Measurements from ENCODE around the gene MAD1L1.

MAD1L1 gene

DNA sequence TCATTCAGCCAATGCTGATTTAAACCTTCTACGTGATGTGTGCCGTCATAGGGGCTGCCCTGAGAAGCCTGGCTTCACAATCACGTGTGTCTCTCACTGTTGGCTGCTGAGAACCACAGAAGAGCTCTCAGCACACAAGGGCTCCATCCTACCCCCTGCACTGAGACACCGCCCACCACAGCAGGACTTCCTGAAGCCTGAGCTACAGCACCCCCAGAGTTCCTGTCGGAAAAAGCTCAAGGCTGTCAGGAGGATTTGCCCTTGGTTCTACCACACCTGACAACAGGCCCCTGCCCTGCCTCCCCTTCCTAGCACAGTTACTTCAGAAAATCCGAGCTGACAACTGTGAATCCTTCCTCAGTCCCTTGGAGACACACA lies 191.9 kb downstream of the MAD1L1 start:
- TF ChIP-seq GATA3 (IDR thresholded peaks at IDR 0.05; ENCODE audit: low read depth, low read length) (no peak), GATA2 (IDR thresholded peaks at IDR 0.05; ENCODE audit: low read depth, low read length) (no peak)

DNA sequence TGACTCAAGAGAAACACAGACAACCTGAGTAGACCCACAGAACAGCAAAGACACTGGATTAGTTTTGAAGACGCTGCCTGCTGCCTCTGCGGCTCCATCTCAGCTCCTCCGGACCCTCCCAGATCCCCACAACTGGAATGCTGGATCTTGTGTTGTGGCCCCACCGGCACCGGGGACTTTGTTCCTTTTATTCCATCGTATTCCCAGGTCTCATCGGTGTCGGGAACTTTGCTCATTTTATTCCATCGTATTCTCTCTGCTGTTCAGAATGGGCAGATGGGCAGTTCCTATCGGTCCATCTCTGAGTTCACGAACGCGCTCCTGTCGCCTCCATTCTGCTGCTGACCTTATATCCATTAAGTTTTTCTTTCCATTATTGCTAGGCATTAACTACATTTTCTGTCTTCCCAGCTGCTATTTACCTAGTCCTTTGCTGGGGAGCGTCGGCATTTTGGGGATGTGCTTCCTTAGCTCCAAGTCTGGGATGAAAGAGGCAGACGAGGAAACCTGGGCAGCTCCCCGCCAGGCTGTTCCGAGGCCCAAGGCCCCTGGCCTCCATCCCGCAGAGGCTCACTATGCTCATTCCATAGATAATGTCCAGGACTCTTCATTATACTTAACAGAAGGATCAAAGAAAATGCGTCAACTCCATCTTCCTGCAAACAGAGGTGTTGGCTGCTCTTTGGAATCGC lies 192.4 kb downstream of the MAD1L1 start:
- TF ChIP-seq GATA3 (IDR thresholded peaks at IDR 0.05; ENCODE audit: low read depth, low read length) (no peak), GATA2 (IDR thresholded peaks at IDR 0.05; ENCODE audit: low read depth, low read length) (no peak)

GRCh38 chr7:2038931-2039728 lies 193.6 kb downstream of the MAD1L1 start:
- TF ChIP-seq GATA3 (IDR thresholded peaks at IDR 0.05; ENCODE audit: low read depth, low read length): no peak
- TF ChIP-seq GATA2 (IDR thresholded peaks at IDR 0.05; ENCODE audit: low read depth, low read length): no peak

- no peak for TF ChIP-seq GATA2 (IDR thresholded peaks at IDR 0.05; ENCODE audit: low read depth, low read length)
- no peak for TF ChIP-seq GATA3 (IDR thresholded peaks at IDR 0.05; ENCODE audit: low read depth, low read length)
Observed at GRCh38 chr7:2037808-2038522, 194.8 kb downstream of the MAD1L1 start.

DNA sequence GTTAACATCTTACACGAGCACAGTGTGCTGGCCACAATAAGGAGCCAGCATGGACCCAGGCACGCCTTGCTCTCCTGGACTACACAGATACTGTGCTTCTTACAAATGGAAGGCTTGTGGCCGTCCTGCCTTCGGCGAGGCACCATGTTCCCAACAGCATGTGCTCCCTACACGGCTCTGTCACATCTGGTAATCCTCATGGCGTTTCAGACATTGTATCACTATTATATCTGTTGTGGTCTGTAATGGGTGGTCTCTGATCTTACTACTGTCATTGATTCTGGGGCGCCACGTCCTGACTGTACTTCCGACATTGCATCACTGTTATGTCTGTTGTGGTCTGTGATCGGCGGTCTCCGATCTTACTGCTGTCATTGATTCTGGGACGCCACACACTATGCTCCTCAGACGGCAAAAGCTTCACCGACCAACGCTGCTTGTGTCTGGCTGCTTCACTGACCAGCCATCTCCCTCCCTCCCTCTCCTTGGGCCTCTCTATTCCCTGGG lies 195.4 kb downstream of the MAD1L1 start:
- TF ChIP-seq GATA2 (IDR thresholded peaks at IDR 0.05; ENCODE audit: low read depth, low read length) (no peak), GATA3 (IDR thresholded peaks at IDR 0.05; ENCODE audit: low read depth, low read length) (no peak)

- TF ChIP-seq GATA3 (IDR thresholded peaks at IDR 0.05; ENCODE audit: low read depth, low read length): no peak
Observed at GRCh38 chr7:2036786-2037185, 196.0 kb downstream of the MAD1L1 start.

- TF ChIP-seq GATA3 (IDR thresholded peaks at IDR 0.05; ENCODE audit: low read depth, low read length) (no peak), GATA2 (IDR thresholded peaks at IDR 0.05; ENCODE audit: low read depth, low read length) (no peak)
Observed at GRCh38 chr7:2034291-2035201, 198.2 kb downstream of the MAD1L1 start.

DNA sequence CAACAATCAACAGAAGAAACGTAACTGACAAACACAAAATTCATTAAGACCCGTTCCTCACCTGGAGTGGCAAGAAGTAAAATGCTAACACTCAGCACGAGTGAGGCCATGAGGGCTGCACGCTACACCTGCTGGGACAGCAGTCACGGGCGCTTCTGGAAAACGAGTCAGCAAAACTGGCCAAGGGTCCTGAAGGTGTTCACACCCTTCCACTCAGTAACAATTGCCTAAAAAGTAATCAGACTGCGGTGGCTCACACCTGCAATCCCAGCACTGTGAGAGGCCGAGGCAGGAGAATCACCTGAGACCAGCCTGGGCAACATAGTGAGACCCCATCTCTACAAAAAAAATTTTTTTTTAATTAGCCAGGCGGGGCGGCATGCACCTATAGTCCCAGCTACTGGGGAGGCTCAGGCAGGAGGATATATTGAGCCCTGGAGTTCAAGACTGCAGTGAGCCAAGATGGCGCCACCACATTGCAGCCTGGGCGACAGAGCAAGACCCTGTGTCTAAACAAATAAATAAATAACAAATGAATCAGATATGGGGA lies 199.1 kb downstream of the MAD1L1 start:
- TF ChIP-seq GATA3 (IDR thresholded peaks at IDR 0.05; ENCODE audit: low read depth, low read length) (no peak), GATA2 (IDR thresholded peaks at IDR 0.05; ENCODE audit: low read depth, low read length) (no peak)

- no peak for TF ChIP-seq GATA2 (IDR thresholded peaks at IDR 0.05; ENCODE audit: low read depth, low read length)
- no peak for TF ChIP-seq GATA3 (IDR thresholded peaks at IDR 0.05; ENCODE audit: low read depth, low read length)
Observed at GRCh38 chr7:2032876-2033407, 199.8 kb downstream of the MAD1L1 start.

DNA sequence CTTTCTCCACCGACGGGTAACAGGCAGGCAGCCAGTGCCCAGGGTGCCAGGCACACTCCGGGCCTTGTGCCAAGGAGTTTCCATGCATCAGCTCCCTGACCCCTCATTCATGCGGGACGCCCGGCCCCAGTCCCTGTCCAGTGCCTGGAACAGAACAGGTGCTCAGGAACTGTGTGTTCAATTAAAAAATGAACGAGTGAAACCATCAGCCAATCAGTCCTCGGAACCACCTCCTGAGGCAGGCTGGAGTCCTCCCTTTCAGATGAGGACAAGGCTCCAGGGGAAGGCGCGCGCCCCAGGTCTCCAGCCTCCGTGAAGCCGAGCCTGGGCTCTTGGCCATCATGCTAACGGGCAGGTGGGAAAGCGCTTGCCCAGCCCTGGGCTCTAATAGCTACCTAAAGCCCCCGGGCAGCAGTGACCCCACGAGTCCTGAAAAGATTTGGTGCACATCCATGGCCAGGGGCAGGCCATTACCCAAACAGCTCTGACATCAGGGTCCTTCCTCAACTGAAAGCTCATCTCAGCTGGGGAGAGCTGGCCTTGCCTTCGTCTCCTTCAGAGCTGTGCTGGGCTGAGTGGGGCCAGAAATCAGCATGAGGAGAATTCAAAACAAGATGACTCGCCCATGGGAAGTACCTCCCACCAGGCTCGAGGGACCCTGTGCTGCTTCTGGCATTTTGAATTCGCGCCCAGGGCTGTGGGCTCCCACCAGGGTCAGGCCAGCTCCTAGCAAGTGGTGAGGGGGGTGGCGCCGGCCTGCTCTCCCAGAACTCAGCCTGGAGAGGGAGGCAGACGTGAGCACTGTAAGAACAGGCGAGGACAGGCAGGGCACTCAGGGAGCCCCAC lies 200.5 kb downstream of the MAD1L1 start:
- no peak for TF ChIP-seq GATA2 (IDR thresholded peaks at IDR 0.05; ENCODE audit: low read depth, low read length)

DNA sequence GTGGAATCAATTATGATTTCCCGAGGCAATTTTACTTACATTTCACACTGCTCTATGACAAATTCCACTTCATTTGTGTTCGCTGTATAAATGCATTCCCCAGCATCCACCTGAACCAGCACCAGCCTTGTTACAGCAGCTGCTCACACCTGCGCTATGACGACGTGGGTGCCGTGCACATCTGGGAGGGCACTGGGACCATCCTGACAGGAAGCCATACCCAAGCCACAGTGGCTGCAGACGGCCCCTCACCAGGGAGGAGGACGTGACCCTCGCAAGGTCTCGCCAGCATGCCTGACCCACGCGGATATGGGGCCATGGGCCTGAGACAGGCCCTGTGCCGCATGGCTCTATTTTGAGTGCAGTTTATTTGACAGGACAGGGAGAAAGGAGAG lies 201.3 kb downstream of the MAD1L1 start:
- no peak for TF ChIP-seq GATA3 (IDR thresholded peaks at IDR 0.05; ENCODE audit: low read depth, low read length)
- no peak for TF ChIP-seq GATA2 (IDR thresholded peaks at IDR 0.05; ENCODE audit: low read depth, low read length)
